Choroid plexus epithelial cell (primary cell): ENCODE data around the gene ERG.

Experiments used
- DNase-seq: peaks from one replicate; pipeline ENCODE4 v3.0.0-alpha.2; 2010; ENCODE audit warnings: low read depth
- H3K4me3 ChIP-seq: 2 replicates; pipeline ENCODE4 v1.5.1; 2011; ENCODE audit warnings: low read depth, mild to moderate bottlenecking, control low read depth, low read length, moderate library complexity
- TF ChIP-seq, protein P1 (sequence below): conservative IDR thresholded peaks from 2 replicates; pipeline ENCODE4 v1.5.1; 2011; ENCODE audit warnings: low read depth, mild to moderate bottlenecking, control low read depth, inconsistent platforms, low read length, moderate library complexity

ERG gene

DNA sequence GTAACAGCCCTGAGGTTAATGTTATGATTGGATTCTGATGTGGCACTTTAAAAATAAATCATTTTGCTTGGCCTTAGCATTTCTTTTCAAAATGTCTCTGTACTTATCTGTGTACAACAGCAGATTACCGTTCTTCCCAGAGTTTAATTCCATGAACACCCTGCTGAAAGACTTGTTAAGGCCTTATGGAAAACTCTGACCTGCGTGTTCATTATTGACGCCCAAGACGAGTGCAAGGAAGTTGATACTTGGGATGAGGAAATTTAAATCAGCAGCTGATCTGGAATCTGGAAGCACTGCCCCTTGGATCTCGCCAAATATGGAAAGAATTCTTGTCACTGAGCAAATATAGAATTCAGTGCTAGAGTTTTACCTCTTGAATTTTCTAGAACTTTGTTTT lies 6.7 kb downstream of the ERG start:
- TF ChIP-seq, protein P1, sequence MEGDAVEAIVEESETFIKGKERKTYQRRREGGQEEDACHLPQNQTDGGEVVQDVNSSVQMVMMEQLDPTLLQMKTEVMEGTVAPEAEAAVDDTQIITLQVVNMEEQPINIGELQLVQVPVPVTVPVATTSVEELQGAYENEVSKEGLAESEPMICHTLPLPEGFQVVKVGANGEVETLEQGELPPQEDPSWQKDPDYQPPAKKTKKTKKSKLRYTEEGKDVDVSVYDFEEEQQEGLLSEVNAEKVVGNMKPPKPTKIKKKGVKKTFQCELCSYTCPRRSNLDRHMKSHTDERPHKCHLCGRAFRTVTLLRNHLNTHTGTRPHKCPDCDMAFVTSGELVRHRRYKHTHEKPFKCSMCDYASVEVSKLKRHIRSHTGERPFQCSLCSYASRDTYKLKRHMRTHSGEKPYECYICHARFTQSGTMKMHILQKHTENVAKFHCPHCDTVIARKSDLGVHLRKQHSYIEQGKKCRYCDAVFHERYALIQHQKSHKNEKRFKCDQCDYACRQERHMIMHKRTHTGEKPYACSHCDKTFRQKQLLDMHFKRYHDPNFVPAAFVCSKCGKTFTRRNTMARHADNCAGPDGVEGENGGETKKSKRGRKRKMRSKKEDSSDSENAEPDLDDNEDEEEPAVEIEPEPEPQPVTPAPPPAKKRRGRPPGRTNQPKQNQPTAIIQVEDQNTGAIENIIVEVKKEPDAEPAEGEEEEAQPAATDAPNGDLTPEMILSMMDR: no peak
- H3K4me3 ChIP-seq: no peak overlapping the region
- DNase-seq: no peak

DNA sequence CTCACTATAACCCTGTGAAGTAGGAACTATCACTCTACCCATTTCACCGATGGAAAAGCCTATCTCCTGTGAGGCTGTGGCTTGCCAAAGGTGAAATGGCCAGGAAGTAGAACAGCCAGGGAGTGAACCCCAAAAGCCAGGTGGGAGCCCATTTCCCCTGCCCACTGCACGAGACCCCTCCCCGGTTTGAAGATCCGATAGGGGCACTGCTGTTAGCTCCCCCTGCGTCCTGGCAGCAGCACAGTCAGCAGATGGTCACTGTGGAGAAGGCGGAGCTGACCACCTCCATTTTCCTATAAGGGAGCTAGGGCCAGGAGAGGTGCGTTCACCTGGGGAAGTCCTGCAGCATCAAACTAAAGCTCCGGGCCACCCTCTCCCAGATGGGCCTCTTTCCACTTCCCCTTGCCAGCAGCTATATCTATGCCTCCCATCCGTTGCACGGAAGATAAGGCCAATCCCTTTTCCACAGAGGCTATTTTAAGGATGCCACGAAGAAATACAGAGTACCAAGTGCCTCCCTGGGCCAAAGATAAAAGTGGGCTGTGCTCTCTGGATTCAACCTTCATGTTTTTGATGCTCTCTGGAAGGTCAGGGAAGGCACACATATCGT lies 7.8 kb downstream of the ERG start:
- no peak overlapping the region for H3K4me3 ChIP-seq
- DNase-seq: no peak
- TF ChIP-seq, protein P1: no peak

DNA sequence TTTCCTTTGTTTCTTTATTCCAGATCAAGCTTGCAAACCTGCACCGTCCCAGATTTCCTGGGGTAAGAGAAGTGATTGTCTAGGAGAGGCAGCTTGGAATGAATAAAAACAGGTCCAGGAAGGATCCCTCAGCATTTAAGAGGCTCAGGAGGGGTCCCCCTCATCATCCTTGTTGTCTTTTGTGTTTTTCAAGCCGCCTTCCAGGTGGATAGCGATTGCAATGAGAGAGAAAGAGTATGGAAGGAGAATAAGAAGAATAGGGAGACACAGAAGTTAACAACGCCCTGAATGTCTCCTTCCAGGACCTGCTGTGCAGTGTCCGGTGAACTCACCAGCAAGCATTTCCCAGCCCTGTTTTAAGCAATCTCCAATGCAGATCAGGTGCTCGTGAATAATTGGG lies 8.5 kb downstream of the ERG start:
- DNase-seq: no peak
- TF ChIP-seq, protein P1: no peak
- H3K4me3 ChIP-seq: no peak overlapping the region

DNA sequence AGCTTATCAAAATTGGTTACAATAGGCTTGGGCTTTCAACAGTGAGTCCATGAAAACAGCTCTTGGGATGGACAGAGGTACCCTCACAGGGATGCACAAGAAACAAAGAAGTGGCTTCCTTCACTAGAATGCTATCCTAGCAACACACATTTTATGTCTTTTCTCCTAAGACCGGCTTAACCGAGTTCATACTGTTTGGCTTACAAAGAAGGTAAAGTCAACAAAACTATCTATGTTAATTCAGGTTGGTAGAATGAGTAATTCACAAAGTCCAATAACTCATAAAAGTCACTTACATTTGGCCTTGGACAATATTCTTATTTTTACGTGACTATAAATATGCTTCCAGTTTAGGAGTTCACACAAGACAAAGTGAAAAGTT lies 9.0 kb downstream of the ERG start:
- no peak for DNase-seq
- H3K4me3 ChIP-seq: no peak overlapping the region
- TF ChIP-seq, protein P1: no peak

DNA sequence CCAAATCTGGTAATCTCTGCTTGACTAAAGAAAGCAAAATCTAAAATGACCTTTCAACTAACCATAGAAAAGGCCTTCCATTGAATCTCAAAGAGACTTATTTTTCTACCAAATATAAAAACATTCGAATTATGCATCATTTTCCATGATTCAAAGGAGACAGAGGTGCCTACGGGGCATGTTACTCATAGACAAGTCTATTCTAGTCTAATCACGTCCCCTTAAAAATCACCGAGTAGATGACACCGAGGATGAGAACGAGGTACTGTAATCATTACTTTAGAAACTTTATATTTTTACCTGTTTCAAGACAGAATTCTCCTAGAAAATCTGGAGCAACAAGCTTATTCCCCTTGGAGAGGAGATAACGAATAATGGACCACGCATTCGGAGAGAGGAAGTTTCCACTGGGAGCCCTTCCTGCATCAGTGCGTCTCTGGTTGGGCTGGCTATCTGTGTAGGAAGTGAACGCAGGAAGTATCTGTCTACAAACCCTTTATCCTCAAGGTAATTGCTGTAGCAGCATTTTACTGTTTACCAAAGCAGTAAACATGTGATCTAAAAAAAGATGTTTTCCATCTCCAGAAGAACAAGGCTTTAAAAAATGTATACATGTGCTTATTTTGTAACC lies 9.5 kb downstream of the ERG start:
- no peak for DNase-seq
- no peak overlapping the region for H3K4me3 ChIP-seq
- TF ChIP-seq, protein P1: no peak

DNA sequence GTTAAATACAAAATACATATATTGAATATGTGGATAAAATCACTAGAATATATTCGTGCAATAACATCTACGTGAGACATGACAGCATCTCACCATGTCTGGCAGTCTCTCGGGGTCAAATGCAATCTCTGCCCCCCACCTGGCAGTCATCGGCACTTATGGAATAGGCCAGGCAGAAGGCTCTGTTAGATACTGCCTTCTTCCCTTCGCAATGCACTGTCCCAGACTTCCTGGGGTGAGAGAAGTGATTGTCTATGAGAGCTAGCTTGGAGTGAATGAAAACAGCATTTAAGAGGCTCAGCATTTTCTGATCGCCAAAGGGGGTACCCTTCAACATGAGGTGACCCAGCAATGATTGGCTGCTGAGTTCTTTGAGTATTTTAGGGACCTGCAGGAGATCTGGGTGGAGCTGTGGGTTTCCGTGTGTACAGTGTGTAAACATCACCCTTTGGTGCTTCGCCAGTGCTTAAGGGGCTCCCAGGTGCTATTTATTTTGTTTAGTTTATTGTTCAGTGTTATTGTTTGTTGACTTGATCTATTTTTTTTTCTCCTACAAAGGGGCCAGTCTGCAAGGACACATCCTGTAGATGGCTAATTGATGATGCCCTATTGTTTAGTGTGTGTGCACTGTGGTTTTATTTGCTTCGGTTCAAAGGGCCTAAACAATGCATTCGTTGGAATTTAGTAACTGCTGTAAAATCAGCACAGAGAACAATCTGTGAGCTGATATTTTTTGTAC lies 10.2 kb downstream of the ERG start:
- TF ChIP-seq, protein P1: no peak
- DNase-seq: no peak
- H3K4me3 ChIP-seq: no peak overlapping the region
